ENCODE results near the gene FLRT1. TPM values are rescaled to one million over a fixed set of nuclear protein-coding genes. Genes with fewer than 3 reads are reported as not detected.

FLRT1 gene
- total RNA-seq, 1 experiment from 2014 or later, result not detected

GRCh38 chr11:64084146-64084950 is 48.6 kb downstream of the FLRT1 start:
- DNase-seq (ENCODE audit: low read depth), result no peak

GRCh38 chr11:64084951-64085710 is 49.4 kb downstream of the FLRT1 start:
- no peak for DNase-seq (ENCODE audit: low read depth)

Other genes with a start within 250 kb of the FLRT1 start
- 32.8 and 40.6 TPM in 2 replicates for gene SPINDOC, start 222.5 kb upstream of the FLRT1 start, total RNA-seq (2014; rRNA removed; shearing (Covaris generic))
- 18.2 and 39.9 TPM in 2 replicates for gene MARK2, start 196.8 kb upstream of the FLRT1 start, total RNA-seq (2014; rRNA removed; shearing (Covaris generic))
- gene RCOR2, start 118.8 kb upstream of the FLRT1 start, total RNA-seq (2014; rRNA removed; shearing (Covaris generic)), result 0.11 and 0.17 TPM in 2 replicates
- gene NAA40, start 96.9 kb upstream of the FLRT1 start, total RNA-seq (2014; rRNA removed; shearing (Covaris generic)), result 10.6 and 15.9 TPM in 2 replicates
- gene COX8A, start 61.3 kb upstream of the FLRT1 start, total RNA-seq (2014; rRNA removed; shearing (Covaris generic)), result 968 and 1,023 TPM in 2 replicates
- gene OTUB1, start 49.5 kb upstream of the FLRT1 start, total RNA-seq (2014; rRNA removed; shearing (Covaris generic)), result 80.1 and 87.9 TPM in 2 replicates
- gene MACROD1, start 130.2 kb downstream of the FLRT1 start, total RNA-seq (2014; rRNA removed; shearing (Covaris generic)), result 19.9 and 22.5 TPM in 2 replicates
- gene STIP1, start 150.2 kb downstream of the FLRT1 start, total RNA-seq (2014; rRNA removed; shearing (Covaris generic)), result 367 and 368 TPM in 2 replicates
- 1.5 and 2.0 TPM in 2 replicates for gene FERMT3, start 170.8 kb downstream of the FLRT1 start, total RNA-seq (2014; rRNA removed; shearing (Covaris generic))
- 37.4 and 42.7 TPM in 2 replicates for gene TRPT1, start 190.3 kb downstream of the FLRT1 start, total RNA-seq (2014; rRNA removed; shearing (Covaris generic))
- 61.8 and 80.6 TPM in 2 replicates for gene NUDT22, start 190.3 kb downstream of the FLRT1 start, total RNA-seq (2014; rRNA removed; shearing (Covaris generic))
- gene DNAJC4, start 194.6 kb downstream of the FLRT1 start, total RNA-seq (2014; rRNA removed; shearing (Covaris generic)), result 2.9 and 11.1 TPM in 2 replicates
- 26.7 and 71.0 TPM in 2 replicates for gene VEGFB, start 198.7 kb downstream of the FLRT1 start, total RNA-seq (2014; rRNA removed; shearing (Covaris generic))
- gene FKBP2, start 205.2 kb downstream of the FLRT1 start, total RNA-seq (2014; rRNA removed; shearing (Covaris generic)), result 103 and 111 TPM in 2 replicates
- gene PPP1R14B, start 211.0 kb downstream of the FLRT1 start, total RNA-seq (2014; rRNA removed; shearing (Covaris generic)), result 614 and 695 TPM in 2 replicates
- 50.6 and 57.4 TPM in 2 replicates for gene PLCB3, start 215.6 kb downstream of the FLRT1 start, total RNA-seq (2014; rRNA removed; shearing (Covaris generic))
- 129 and 138 TPM in 2 replicates for gene BAD, start 248.7 kb downstream of the FLRT1 start, total RNA-seq (2014; rRNA removed; shearing (Covaris generic))
- gene GPR137, start 249.9 kb downstream of the FLRT1 start, total RNA-seq (2014; rRNA removed; shearing (Covaris generic)), result 26.8 and 36.7 TPM in 2 replicates